Measurements from ENCODE around the gene PDE11A. TPM values are rescaled to one million over a fixed set of nuclear protein-coding genes. Genes with fewer than 3 reads are reported as not detected.

Gene PDE11A
- total and polyA plus RNA-seq, 2 of the 13 experiments (the other 11 are each of a cell fraction or from before 2014, with no cell fraction given), result 1.2 to 1.7 TPM

DNA sequence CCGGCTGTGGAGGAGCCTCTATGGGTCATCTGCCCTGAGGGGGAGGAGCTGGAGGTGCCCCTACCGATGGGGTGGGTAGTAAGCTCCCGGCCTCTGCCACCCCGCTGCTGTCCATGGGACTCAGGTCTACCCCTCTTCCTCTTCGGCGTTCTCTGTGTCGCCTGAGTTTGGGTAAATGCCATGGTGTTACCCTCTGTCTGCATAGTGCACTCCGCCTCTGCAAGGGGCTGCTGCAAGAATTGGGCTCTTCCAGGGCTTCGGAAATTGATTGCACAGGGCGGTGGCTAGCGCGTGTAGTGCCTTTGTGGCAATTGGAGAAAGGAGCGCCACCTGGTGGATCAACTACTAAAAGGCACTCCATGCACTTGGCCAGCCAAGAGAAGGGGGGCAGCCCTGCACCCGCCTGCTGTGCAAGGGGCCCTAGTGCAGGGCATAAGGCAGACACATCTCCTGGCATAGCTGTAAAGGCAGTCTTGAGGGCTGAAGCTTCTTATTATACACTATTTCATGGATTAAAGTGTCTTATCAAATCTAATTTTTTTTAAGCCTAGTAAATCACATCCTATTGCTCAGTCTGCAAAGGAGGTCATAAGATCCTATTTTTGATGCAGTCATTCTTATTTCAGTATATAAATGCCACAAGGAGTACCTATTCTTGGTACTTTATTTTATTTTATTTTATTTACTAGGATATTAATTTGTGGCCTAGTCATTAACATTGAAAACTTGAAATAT lies 308.9 kb downstream of the PDE11A start (continued):
- TF ChIP-seq, protein P1, sequence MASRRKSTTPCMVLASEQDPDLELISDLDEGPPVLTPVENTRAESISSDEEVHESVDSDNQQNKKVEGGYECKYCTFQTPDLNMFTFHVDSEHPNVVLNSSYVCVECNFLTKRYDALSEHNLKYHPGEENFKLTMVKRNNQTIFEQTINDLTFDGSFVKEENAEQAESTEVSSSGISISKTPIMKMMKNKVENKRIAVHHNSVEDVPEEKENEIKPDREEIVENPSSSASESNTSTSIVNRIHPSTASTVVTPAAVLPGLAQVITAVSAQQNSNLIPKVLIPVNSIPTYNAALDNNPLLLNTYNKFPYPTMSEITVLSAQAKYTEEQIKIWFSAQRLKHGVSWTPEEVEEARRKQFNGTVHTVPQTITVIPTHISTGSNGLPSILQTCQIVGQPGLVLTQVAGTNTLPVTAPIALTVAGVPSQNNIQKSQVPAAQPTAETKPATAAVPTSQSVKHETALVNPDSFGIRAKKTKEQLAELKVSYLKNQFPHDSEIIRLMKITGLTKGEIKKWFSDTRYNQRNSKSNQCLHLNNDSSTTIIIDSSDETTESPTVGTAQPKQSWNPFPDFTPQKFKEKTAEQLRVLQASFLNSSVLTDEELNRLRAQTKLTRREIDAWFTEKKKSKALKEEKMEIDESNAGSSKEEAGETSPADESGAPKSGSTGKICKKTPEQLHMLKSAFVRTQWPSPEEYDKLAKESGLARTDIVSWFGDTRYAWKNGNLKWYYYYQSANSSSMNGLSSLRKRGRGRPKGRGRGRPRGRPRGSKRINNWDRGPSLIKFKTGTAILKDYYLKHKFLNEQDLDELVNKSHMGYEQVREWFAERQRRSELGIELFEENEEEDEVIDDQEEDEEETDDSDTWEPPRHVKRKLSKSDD (CRISPR knock-in tag; IDR thresholded peaks at IDR 0.05; ENCODE audit: low read depth), result no peak
- TF ChIP-seq NRL (CRISPR knock-in tag; IDR thresholded peaks at IDR 0.05; ENCODE audit: borderline replicate concordance) (0 out of 2 replicates have a peak, but pooled peaks have one; percentile 28), ISL2 (CRISPR knock-in tag; IDR thresholded peaks at IDR 0.05) (no peak), HDAC6 (IDR thresholded peaks at IDR 0.05; ENCODE audit: low read depth, low read length) (no peak), MYC (CRISPR knock-in tag; IDR thresholded peaks at IDR 0.05; ENCODE audit: borderline replicate concordance) (peak; percentile 67; the same call in 1 of the 2 replicates), FOXP1 (IDR thresholded peaks at IDR 0.05) (no peak), FOXP1 (CRISPR knock-in tag; IDR thresholded peaks at IDR 0.05) (no peak), DMAP1 (CRISPR knock-in tag; IDR thresholded peaks at IDR 0.05) (no peak), NAIF1 (CRISPR knock-in tag; IDR thresholded peaks at IDR 0.05; ENCODE audit: borderline replicate concordance) (no peak), JUN (CRISPR knock-in tag; IDR thresholded peaks at IDR 0.05) (no peak), ZNF75D (CRISPR knock-in tag; IDR thresholded peaks at IDR 0.05; ENCODE audit: borderline replicate concordance) (no peak), ELF3 (CRISPR knock-in tag; IDR thresholded peaks at IDR 0.05) (no peak), ZNF510 (CRISPR knock-in tag; IDR thresholded peaks at IDR 0.05; ENCODE audit: low read depth) (no peak), ZBTB42 (CRISPR knock-in tag; IDR thresholded peaks at IDR 0.05) (no peak), ZNF251 (CRISPR knock-in tag; IDR thresholded peaks at IDR 0.05) (no peak), TCF7 (IDR thresholded peaks at IDR 0.05; ENCODE audit: low read depth) (no peak), FOXA3 (CRISPR knock-in tag; IDR thresholded peaks at IDR 0.05) (no peak), HMG20A (CRISPR knock-in tag; IDR thresholded peaks at IDR 0.05; ENCODE audit: borderline replicate concordance) (no peak), ZNF598 (CRISPR knock-in tag; IDR thresholded peaks at IDR 0.05; ENCODE audit: borderline replicate concordance) (peak; percentile 91; the same call in 1 of the 2 replicates), ATF1 (CRISPR knock-in tag; IDR thresholded peaks at IDR 0.05) (no peak)
- TF ChIP-seq, protein P2, sequence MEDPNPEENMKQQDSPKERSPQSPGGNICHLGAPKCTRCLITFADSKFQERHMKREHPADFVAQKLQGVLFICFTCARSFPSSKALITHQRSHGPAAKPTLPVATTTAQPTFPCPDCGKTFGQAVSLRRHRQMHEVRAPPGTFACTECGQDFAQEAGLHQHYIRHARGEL (CRISPR knock-in tag; IDR thresholded peaks at IDR 0.05), result no peak
- TF ChIP-seq, protein P3, sequence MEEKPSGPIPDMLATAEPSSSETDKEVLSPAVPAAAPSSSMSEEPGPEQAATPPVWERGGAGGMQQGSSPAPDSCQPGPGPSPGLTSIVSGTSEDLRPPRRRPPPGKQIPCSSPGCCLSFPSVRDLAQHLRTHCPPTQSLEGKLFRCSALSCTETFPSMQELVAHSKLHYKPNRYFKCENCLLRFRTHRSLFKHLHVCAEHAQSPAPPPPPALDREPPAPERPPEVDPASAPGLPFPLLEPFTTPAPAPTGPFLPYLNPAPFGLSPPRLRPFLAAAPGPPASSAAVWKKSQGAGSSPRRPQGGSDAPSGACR (CRISPR knock-in tag; IDR thresholded peaks at IDR 0.05), result no peak
- TF ChIP-seq, protein P4, sequence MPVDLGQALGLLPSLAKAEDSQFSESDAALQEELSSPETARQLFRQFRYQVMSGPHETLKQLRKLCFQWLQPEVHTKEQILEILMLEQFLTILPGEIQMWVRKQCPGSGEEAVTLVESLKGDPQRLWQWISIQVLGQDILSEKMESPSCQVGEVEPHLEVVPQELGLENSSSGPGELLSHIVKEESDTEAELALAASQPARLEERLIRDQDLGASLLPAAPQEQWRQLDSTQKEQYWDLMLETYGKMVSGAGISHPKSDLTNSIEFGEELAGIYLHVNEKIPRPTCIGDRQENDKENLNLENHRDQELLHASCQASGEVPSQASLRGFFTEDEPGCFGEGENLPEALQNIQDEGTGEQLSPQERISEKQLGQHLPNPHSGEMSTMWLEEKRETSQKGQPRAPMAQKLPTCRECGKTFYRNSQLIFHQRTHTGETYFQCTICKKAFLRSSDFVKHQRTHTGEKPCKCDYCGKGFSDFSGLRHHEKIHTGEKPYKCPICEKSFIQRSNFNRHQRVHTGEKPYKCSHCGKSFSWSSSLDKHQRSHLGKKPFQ (CRISPR knock-in tag; IDR thresholded peaks at IDR 0.05; ENCODE audit: insufficient replicate concordance), result no peak
- TF ChIP-seq, protein P5, sequence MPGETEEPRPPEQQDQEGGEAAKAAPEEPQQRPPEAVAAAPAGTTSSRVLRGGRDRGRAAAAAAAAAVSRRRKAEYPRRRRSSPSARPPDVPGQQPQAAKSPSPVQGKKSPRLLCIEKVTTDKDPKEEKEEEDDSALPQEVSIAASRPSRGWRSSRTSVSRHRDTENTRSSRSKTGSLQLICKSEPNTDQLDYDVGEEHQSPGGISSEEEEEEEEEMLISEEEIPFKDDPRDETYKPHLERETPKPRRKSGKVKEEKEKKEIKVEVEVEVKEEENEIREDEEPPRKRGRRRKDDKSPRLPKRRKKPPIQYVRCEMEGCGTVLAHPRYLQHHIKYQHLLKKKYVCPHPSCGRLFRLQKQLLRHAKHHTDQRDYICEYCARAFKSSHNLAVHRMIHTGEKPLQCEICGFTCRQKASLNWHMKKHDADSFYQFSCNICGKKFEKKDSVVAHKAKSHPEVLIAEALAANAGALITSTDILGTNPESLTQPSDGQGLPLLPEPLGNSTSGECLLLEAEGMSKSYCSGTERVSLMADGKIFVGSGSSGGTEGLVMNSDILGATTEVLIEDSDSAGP (CRISPR knock-in tag; IDR thresholded peaks at IDR 0.05; ENCODE audit: borderline replicate concordance), result peak; percentile 46; the same call in 1 of the 2 replicates
